Endothelial cell of umbilical vein (primary cell): ENCODE results near the gene DLGAP4. TPM values are rescaled to one million over a fixed set of nuclear protein-coding genes. Genes with fewer than 3 reads are reported as not detected.

ENCODE experiments used
- BruUV-seq: library from RNA; stranded (reverse); fragments of 400-500 nt; replicated peaks from 2 replicates; lab custom pipeline; 2021; lab: Mats Ljungman, UMichigan
- CTCF ChIA-PET: fragments of 300-600, 350-600 bp; sonication (Branson Sonifier 250); formaldehyde crosslinking; loops from one replicate; lab custom pipeline; 2021; ENCODE audit warnings: antibody characterized with exemption, inconsistent platforms; lab: Charles Lee
- POLR2A ChIA-PET: fragments of 300-600, 350-600 bp; sonication (Branson Sonifier 250); formaldehyde crosslinking; loops from one replicate; lab custom pipeline; 2021; ENCODE audit warnings: antibody characterized with exemption, inconsistent platforms; lab: Charles Lee
- DNase-seq: peaks from one replicate; pipeline ENCODE4 v3.0.0-alpha.2; 2011; ENCODE audit warnings: low read depth, low spot score
- FAIRE-seq: peaks from 2 replicates; lab custom pipeline; 2011; peaks lifted over from hg19 to GRCh38; lab: Jason Lieb, UNC
- H2AFZ ChIP-seq: 2 replicates; pipeline ENCODE4 v1.6.0; 2012; ENCODE audit warnings: low read depth, low read length, control low read depth, inconsistent platforms
- H3K27ac ChIP-seq: 2 replicates; pipeline ENCODE4 v1.5.1; 2011; ENCODE audit warnings: low read depth, mild to moderate bottlenecking, control low read depth, low read length, moderate library complexity; ENCODE audit not compliant: insufficient read depth
- H3K27me3 ChIP-seq, 2 experiments: 2 replicates each; pipeline versions ENCODE4 v1.6.0 to v1.6.1; 2011; ENCODE audit warnings: low read length in 2 of 2, mixed read lengths in 1 of 2; ENCODE audit not compliant: control insufficient read depth in 2 of 2, insufficient read depth in 2 of 2
- H3K36me3 ChIP-seq, 2 experiments: 2 replicates in 1 of 2; 3 replicates in 1 of 2; pipeline ENCODE4 v1.5.1; 2011; ENCODE audit warnings: low read length in 2 of 2, mild to moderate bottlenecking in 1 of 2, moderate library complexity in 1 of 2; ENCODE audit not compliant: control insufficient read depth in 2 of 2, insufficient read depth in 2 of 2; ENCODE audit errors: extremely low read depth in 1 of 2
- H3K4me1 ChIP-seq: 3 replicates; pipeline ENCODE4 v1.5.1; 2011; ENCODE audit warnings: mild to moderate bottlenecking, low read length; ENCODE audit not compliant: control insufficient read depth, insufficient read depth; ENCODE audit errors: extremely low read depth
- H3K4me2 ChIP-seq: 2 replicates; pipeline ENCODE4 v1.6.1; 2011; ENCODE audit warnings: low read length, control low read depth, mixed read lengths; ENCODE audit not compliant: insufficient read depth
- H3K4me3 ChIP-seq, 3 experiments: fragments of 200-600 bp in 1 of 3; sonication (generic), shearing (Covaris generic) in 1 of 3; replicated peaks in 1 of 3; 2 replicates each; pipeline ENCODE4 v1.5.1; 2011 to 2016; ENCODE audit warnings: control low read depth in 3 of 3, low read length in 3 of 3, mild to moderate bottlenecking in 2 of 3, inconsistent platforms in 1 of 3, low read depth in 1 of 3, moderate library complexity in 1 of 3; ENCODE audit not compliant: insufficient read depth in 1 of 3
- H3K79me2 ChIP-seq: 2 replicates; pipeline ENCODE4 v1.6.0; 2012; ENCODE audit warnings: low read length, inconsistent platforms; ENCODE audit not compliant: control insufficient read depth, insufficient read depth
- H3K9ac ChIP-seq: replicated peaks from 2 replicates; pipeline ENCODE3; 2011; ENCODE audit warnings: low read length, control low read depth; ENCODE audit not compliant: insufficient read depth; ENCODE audit errors: extremely low read depth
- H3K9me1 ChIP-seq: replicated peaks from 3 replicates; pipeline ENCODE4 v1.6.0; 2011; ENCODE audit warnings: mild to moderate bottlenecking, low read length; ENCODE audit not compliant: control insufficient read depth, insufficient read depth; ENCODE audit errors: extremely low read depth
- H3K9me3 ChIP-seq: replicated peaks from 2 replicates; pipeline ENCODE4 v1.5.1; 2012; ENCODE audit warnings: low read length, inconsistent platforms; ENCODE audit not compliant: control insufficient read depth, insufficient read depth
- H4K20me1 ChIP-seq: replicated peaks from 2 replicates; pipeline ENCODE3; 2011; ENCODE audit warnings: mild to moderate bottlenecking, low read length; ENCODE audit not compliant: control insufficient read depth, insufficient read depth; ENCODE audit errors: extremely low read depth
- CTCF ChIP-seq, 2 donors: IDR thresholded peaks; 1 replicate in 1 of 2; 2 replicates in 1 of 2; pipeline ENCODE4 v1.5.1; 2011; ENCODE audit warnings: low read length in 2 of 2, mild to moderate bottlenecking in 2 of 2, moderate library complexity in 2 of 2, control low read depth in 1 of 2, inconsistent platforms in 1 of 2, low read depth in 1 of 2; ENCODE audit not compliant: insufficient read depth in 1 of 2; ENCODE audit errors: extremely low read depth in 1 of 2
- EZH2 ChIP-seq: IDR thresholded peaks from 2 replicates; pipeline ENCODE4 v1.6.1; 2012; ENCODE audit warnings: borderline replicate concordance, low read depth, mild to moderate bottlenecking, moderate library complexity, low read length, inconsistent platforms; ENCODE audit not compliant: severe bottlenecking
- FOS ChIP-seq: IDR thresholded peaks from 2 replicates; pipeline ENCODE4 v1.6.1; 2011; ENCODE audit warnings: mild to moderate bottlenecking, low read length, moderate library complexity, borderline replicate concordance; ENCODE audit not compliant: insufficient read depth
- GATA2 ChIP-seq: IDR thresholded peaks from 2 replicates; pipeline ENCODE4 v1.7.0; 2011; ENCODE audit warnings: low read depth, mild to moderate bottlenecking, moderate library complexity, mixed read lengths, low read length; ENCODE audit not compliant: insufficient read length, insufficient read depth
- JUN ChIP-seq: IDR thresholded peaks from 2 replicates; pipeline ENCODE4 v1.6.1; 2011; ENCODE audit warnings: borderline replicate concordance, low read depth; ENCODE audit not compliant: insufficient read length, insufficient read depth
- MAX ChIP-seq: IDR thresholded peaks from 2 replicates; pipeline ENCODE4 v1.6.1; 2011; ENCODE audit not compliant: insufficient read depth, insufficient read length
- MYC ChIP-seq: IDR thresholded peaks from one replicate; pipeline ENCODE4 v1.6.1; 2011; ENCODE audit warnings: mild to moderate bottlenecking, low read depth, low read length
- POLR2A ChIP-seq: IDR thresholded peaks from 2 replicates; pipeline ENCODE4 v1.6.1; 2012; ENCODE audit warnings: low read depth, mild to moderate bottlenecking, control low read depth, low read length
- POLR2AphosphoS5 ChIP-seq: IDR thresholded peaks from 2 replicates; pipeline ENCODE4 v1.6.1; 2012; ENCODE audit warnings: low read depth, mild to moderate bottlenecking, control low read depth, low read length, moderate library complexity; ENCODE audit not compliant: insufficient read depth
- dilution Hi-C: fragments of 300-500 bp; cut with MboI; formaldehyde crosslinking; loops from one replicate; pipeline ENCODE4 v1.15.0; 2019; ENCODE audit warnings: low sequenced_read_pairs; ENCODE audit not compliant: extremely low pct_ligation_motif_present
- intact Hi-C: fragments of 100-400 bp; cut with micrococcal nuclease; formaldehyde crosslinking; loops from one replicate; pipeline ENCODE4 v1.10.0; 2022
- polyA plus RNA-seq, 4 experiments: library from polyadenylated mRNA; depleted of rRNA in 3 of 4; stranded (reverse) in 3 of 4; unstranded in 1 of 4; fragments of >200 nt; gene quantifications; 2 replicates each; pipeline versions ENCODE4 v1.2.1 to v1.2.3, GENCODE V29; 2011 to 2012; ENCODE audit warnings: missing spikeins in 1 of 4
- total RNA-seq: library from RNA; stranded (reverse); gene quantifications from 2 replicates; pipeline ENCODE4 v1.2.3, GENCODE V29; 2021

Gene DLGAP4
- total and polyA plus RNA-seq, 2 donors (not counting 3 experiments of a cell fraction or from before 2014, with no cell fraction given): 57.5 to 125 TPM

- H3K4me1 ChIP-seq: peaks cover 12% of the 10 kb centered on the region
- intact Hi-C loops: no loop called here
- BruUV-seq: no TSS peak
- no peak overlapping the region for H3K9ac ChIP-seq
- no peaks in the 10 kb centered on the region for H4K20me1 ChIP-seq
- H3K27me3 ChIP-seq: no peaks in the 10 kb centered on the region
- H3K36me3 ChIP-seq: no peaks in the 10 kb centered on the region
- no peaks in the 10 kb centered on the region for H3K9me3 ChIP-seq
- ChIA-PET CTCF (interaction anchor here (0.9 to 3.1 kb wide), 6 partner anchors 13 to 350 kb away, joined by 3 to 10 read pairs (median 4); partner anchors contain the start of gene RAB5IF), POLR2A (interaction anchor here (0.6 kb wide), 1 partner anchor 29 kb away, joined by 5 read pairs; the partner anchor contains the start of gene MYL9)
- FAIRE-seq (no peak), DNase-seq (no peak)
- peaks cover 6% of the 10 kb centered on the region for H3K79me2 ChIP-seq
- dilution Hi-C loops: no loop called here
- no peak overlapping the region for H3K4me3 ChIP-seq
- no peak overlapping the region for H3K4me2 ChIP-seq
- TF ChIP-seq MYC: no peak
- no peak for TF ChIP-seq FOS
- H2AFZ ChIP-seq: no peak overlapping the region
- H3K27ac ChIP-seq: no peak overlapping the region
- H3K9me1 ChIP-seq: no peaks in the 10 kb centered on the region
These were observed 263.8 kb downstream of the DLGAP4 start for GRCh38 chr20:36569847-36570429.

- no peaks in the 10 kb centered on the region for H3K36me3 ChIP-seq
- no TSS peak for BruUV-seq
- intact Hi-C loops (loop anchor here (2.0 kb wide), 3 partner anchors 15 to 201 kb away; partner anchors contain the start of gene DSN1), dilution Hi-C loops (no loop called here)
- H4K20me1 ChIP-seq: no peaks in the 10 kb centered on the region
- peaks cover 24% of the 10 kb centered on the region for H3K79me2 ChIP-seq
- ChIA-PET POLR2A (interaction anchor here (0.6 kb wide), 1 partner anchor 12 kb away, joined by 3 read pairs; no protein-coding TSS in a partner anchor), CTCF (interaction anchor here (0.9 to 3.1 kb wide), 4 partner anchors 12 to 34 kb away, joined by 3 to 10 read pairs (median 5); partner anchors contain the start of gene RAB5IF)
- no peaks in the 10 kb centered on the region for H3K9me3 ChIP-seq
- no peak overlapping the region for H3K27ac ChIP-seq
- H3K4me2 ChIP-seq: no peak overlapping the region
- FAIRE-seq: peak; percentile 18
- no peaks in the 10 kb centered on the region for H3K9me1 ChIP-seq
- no peak overlapping the region for H3K9ac ChIP-seq
- H3K4me3 ChIP-seq: no peak overlapping the region
- no peak for DNase-seq
- H2AFZ ChIP-seq: no peak overlapping the region
- no peaks in the 10 kb centered on the region for H3K27me3 ChIP-seq
- peaks cover 24% of the 10 kb centered on the region for H3K4me1 ChIP-seq
- TF ChIP-seq CTCF (IDR thresholded peaks at IDR 0.05; ENCODE audit: extremely low read depth in 1 of 2, insufficient read depth in 1 of 2, low read depth in 1 of 2, low read length in 2 of 2) (no peak), JUN (no peak), GATA2 (no peak), MAX (no peak), FOS (no peak), POLR2A (no peak), POLR2AphosphoS5 (no peak), MYC (no peak), EZH2 (no peak)
These were observed 265.7 kb downstream of the DLGAP4 start for GRCh38 chr20:36571564-36572504.
